Mesendoderm (in vitro differentiated cells): ENCODE measurements around the gene SIRT2.

Experiments
- DNase-seq: peaks from one replicate; pipeline ENCODE4 v3.0.0; 2013
- H2AK5ac ChIP-seq: 2 replicates; pipeline ENCODE4 v1.6.1; 2013; ENCODE audit warnings: low read length, inconsistent platforms
- H2BK120ac ChIP-seq: 2 replicates; pipeline ENCODE4 v1.6.1; 2013; ENCODE audit warnings: low read depth, mild to moderate bottlenecking, low read length, moderate library complexity, mixed read lengths
- H2BK15ac ChIP-seq: replicated peaks from 2 replicates; pipeline ENCODE4 v1.6.1; 2013; ENCODE audit warnings: low read depth, mild to moderate bottlenecking, moderate library complexity
- H2BK5ac ChIP-seq: 2 replicates; pipeline ENCODE4 v1.6.1; 2013; ENCODE audit warnings: low read length, inconsistent platforms
- H3K18ac ChIP-seq: 2 replicates; pipeline ENCODE4 v1.6.1; 2013; ENCODE audit warnings: mild to moderate bottlenecking, low read length, mixed read lengths
- H3K23ac ChIP-seq: one replicate; pipeline ENCODE4 v1.6.1; 2013; ENCODE audit warnings: low read length
- H3K27ac ChIP-seq: 2 replicates; pipeline ENCODE4 v1.5.1; 2013; ENCODE audit warnings: low read depth, mild to moderate bottlenecking, inconsistent platforms, low read length, moderate library complexity
- H3K27me3 ChIP-seq: 2 replicates; pipeline ENCODE4 v1.6.1; 2013; ENCODE audit warnings: low read length, control low read depth, mild to moderate bottlenecking, inconsistent platforms; ENCODE audit not compliant: insufficient read depth, poor library complexity
- H3K36me3 ChIP-seq: 2 replicates; pipeline ENCODE4 v1.6.1; 2013; ENCODE audit warnings: low read length, inconsistent platforms; ENCODE audit not compliant: control insufficient read depth, insufficient read depth
- H3K4ac ChIP-seq: one replicate; pipeline ENCODE4 v1.6.1; 2013; ENCODE audit warnings: low read depth, mild to moderate bottlenecking, low read length, moderate library complexity
- H3K4me1 ChIP-seq: 2 replicates; pipeline ENCODE4 v1.6.1; 2013; ENCODE audit warnings: low read depth, low read length, inconsistent platforms; ENCODE audit not compliant: control insufficient read depth
- H3K4me2 ChIP-seq: 2 replicates; pipeline ENCODE4 v1.6.1; 2013; ENCODE audit warnings: low read length
- H3K4me3 ChIP-seq: 2 replicates; pipeline ENCODE4 v1.5.1; 2013; ENCODE audit warnings: mild to moderate bottlenecking, low read length
- H3K56ac ChIP-seq: one replicate; pipeline ENCODE4 v1.6.1; 2013; ENCODE audit warnings: low read length
- H3K79me1 ChIP-seq: 2 replicates; pipeline ENCODE4 v1.6.1; 2013; ENCODE audit warnings: low read length, inconsistent platforms
- H3K79me2 ChIP-seq: 2 replicates; pipeline ENCODE4 v1.6.1; 2013; ENCODE audit warnings: mild to moderate bottlenecking, low read length; ENCODE audit not compliant: control insufficient read depth, insufficient read depth
- H3K9ac ChIP-seq: 2 replicates; pipeline ENCODE4 v1.6.1; 2013; ENCODE audit warnings: low read length, inconsistent platforms
- H4K5ac ChIP-seq: one replicate; pipeline ENCODE4 v1.6.1; 2013; ENCODE audit warnings: low read length
- H4K8ac ChIP-seq: one replicate; pipeline ENCODE4 v1.6.1; 2013; ENCODE audit warnings: low read depth, mild to moderate bottlenecking, control low read depth, low read length, moderate library complexity
- WGBS: extraction: QIAGEN DNeasy Blood & Tissue Kit; methylation state at CpG from one replicate; pipeline ENCODE4 v1.1.7; 2013; ENCODE audit warnings: low lambda C conversion rate, missing lambda C conversion rate; ENCODE audit not compliant: insufficient coverage; ENCODE audit errors: extremely low coverage; 5-methylcytosine and 5-hydroxymethylcytosine counted together

Gene SIRT2

DNA sequence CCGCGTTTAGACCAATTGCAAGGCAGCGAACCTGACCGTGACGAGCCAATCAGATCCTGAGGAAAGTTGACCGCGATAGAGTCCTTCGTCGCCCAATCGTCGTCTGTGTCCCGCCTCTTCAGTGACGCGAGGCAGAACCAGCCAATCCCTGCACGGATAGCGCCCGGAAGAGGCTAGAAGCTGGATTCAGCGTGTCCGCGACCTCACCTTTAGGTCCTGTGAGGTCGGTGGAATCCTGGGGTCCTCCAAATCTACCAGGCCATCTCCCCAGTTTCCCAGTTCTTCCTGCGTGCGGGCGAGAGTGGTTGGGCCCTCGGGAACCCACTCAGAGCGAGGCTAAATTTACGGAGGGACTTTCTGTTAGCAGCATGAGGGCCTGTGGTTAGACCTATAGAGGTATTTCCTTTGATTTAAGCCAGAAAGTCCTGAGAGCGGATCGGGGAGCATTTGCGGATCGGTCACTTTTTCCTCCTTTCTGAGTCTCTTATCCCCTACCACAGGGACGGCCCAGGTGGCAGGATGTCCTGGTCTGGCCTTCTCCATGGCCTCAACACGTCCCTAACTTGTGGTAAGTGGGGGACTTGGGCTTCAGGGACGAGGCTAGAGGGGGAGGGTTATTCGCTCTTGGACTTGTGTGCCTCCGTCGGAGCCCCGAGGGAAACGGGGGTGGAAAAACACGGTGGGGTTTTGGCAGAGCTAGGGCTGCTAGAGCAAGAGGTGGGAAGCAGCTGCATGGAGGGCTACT lies 31.5 kb upstream of the SIRT2 start, which contains the start of gene MRPS12:
Gene MRPS12 (plus strand): TSS at position 169 of the 745 bp plus-strand sequence. CDS start 351 bp downstream, at position 520.
- Histone ChIP-seq H3K23ac (peak within 1 kb of the TSS; percentile 51), H3K79me1 (peaks cover 12% of the 10 kb centered on the region), H3K56ac (peak within 1 kb of the TSS; percentile 97), H3K36me3 (peaks cover 3% of the 10 kb centered on the region), H3K4me1 (peaks cover 2% of the 10 kb centered on the region), H3K4me3 (peak within 1 kb of the TSS; percentile 88), H4K5ac (peak within 1 kb of the TSS; percentile 33), H3K27ac (peak within 1 kb of the TSS; percentile 77), H3K27me3 (no peaks in the 10 kb centered on the region), H4K8ac (peak within 1 kb of the TSS; percentile 87), H3K79me2 (peaks cover 17% of the 10 kb centered on the region), H2AK5ac (peak within 1 kb of the TSS; percentile 28), H3K4me2 (peak within 1 kb of the TSS; percentile 88), H3K4ac (no peak within 1 kb of the TSS), H2BK15ac (no peak within 1 kb of the TSS), H2BK5ac (peak within 1 kb of the TSS; percentile 66), H3K9ac (peak within 1 kb of the TSS; percentile 92), H3K18ac (peak within 1 kb of the TSS; percentile 55), H2BK120ac (no peak within 1 kb of the TSS)
- peak; percentile 100 for DNase-seq
- no CpG with 5 or more reads among the region's 40 CpGs for WGBS

DNA sequence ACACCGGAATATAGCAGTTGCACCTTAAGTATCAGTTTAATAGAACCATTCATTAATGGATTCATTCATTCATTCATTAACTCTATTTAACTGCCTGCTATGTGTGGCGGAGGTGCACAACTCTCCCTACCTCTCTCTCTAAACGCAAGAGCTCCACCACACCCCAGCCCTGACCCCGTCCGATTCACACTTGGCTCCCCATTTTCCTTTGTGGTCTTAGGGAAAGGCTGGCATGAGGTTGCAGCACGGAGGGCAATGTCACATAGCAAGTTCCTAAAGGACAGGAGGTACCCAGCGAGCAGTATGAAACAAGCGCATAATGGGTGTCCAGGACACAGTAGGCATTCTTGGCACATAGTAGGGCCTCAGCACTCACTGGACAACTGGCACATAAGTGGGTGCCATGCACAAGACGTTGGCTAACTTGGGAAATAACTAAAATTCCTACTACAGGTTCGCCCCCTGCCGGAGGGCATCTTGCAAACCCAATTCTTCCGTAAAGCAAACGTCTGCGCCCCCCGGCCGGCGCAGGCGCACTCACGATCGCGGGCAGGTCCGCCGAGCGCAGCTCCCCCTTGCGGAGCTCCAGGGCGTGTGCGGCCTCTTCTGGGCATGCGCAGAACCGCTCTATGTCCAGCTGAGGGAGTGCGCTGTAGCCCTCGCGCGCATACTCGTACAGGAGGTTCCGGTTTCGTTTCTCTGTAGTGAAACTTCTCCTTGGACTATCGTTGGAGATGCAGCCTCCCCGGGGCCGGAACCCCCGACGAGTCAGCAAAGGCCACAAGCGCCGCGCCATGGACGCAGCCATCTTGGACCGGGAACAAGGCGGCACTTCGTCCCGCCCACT lies 30.7 kb upstream of the SIRT2 start, which contains the start of gene SARS2:
Gene SARS2 (minus strand): TSS at position 835 of the 847 bp plus-strand sequence. CDS start 27 bp downstream, at position 808.
- no CpG with 5 or more reads among the region's 49 CpGs for WGBS
- H2BK5ac ChIP-seq: peak within 1 kb of the TSS; percentile 66
- H3K36me3 ChIP-seq: peaks cover 6% of the 10 kb centered on the region

DNA sequence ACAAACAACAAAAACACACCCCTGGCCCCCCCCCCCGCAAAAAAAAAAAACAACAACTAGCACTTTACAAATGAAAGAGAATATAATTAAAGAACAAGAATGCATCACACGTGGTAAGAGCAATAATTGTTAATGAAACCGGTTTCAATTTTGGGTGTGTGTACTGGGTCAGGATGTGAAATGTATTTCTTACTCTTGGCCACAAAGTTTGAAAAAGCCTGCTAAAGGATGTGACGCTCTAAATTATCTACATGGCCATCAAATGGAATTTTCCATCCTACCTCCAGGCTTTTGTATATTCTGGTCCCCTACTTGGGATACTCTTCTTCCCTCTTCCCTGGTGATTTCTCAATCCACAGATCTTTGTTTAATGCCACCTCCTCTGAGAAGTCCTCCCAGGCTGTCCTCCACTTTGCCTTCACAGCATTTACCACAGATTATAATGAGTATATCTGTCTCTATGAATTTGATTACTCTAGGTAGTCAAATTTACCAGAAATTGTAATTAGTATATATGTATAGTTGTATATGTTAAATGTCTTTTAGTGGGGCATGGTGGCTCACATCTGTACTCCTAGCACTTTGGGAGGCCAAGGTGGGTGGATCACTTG lies 29.1 kb upstream of the SIRT2 start:
- WGBS: no CpG with 5 or more reads among the region's 4 CpGs

More for the DNA sequence above, 30.7 kb upstream of the SIRT2 start, which contains the start of gene SARS2:
- peak within 1 kb of the TSS; percentile 33 for H4K5ac ChIP-seq
- peak within 1 kb of the TSS; percentile 77 for H3K27ac ChIP-seq
- peak within 1 kb of the TSS; percentile 92 for H3K9ac ChIP-seq
- no peak within 1 kb of the TSS for H2BK120ac ChIP-seq
- H3K79me1 ChIP-seq: peaks cover 12% of the 10 kb centered on the region
- peak; percentile 96 for DNase-seq
- H3K4ac ChIP-seq: no peak within 1 kb of the TSS
- no peak within 1 kb of the TSS for H2BK15ac ChIP-seq
- no peaks in the 10 kb centered on the region for H3K27me3 ChIP-seq
- peak within 1 kb of the TSS; percentile 55 for H3K18ac ChIP-seq
- H3K4me1 ChIP-seq: peaks cover 2% of the 10 kb centered on the region
- H4K8ac ChIP-seq: peak within 1 kb of the TSS; percentile 87
- peak within 1 kb of the TSS; percentile 97 for H3K56ac ChIP-seq
- peaks cover 17% of the 10 kb centered on the region for H3K79me2 ChIP-seq
- H3K4me2 ChIP-seq: peak within 1 kb of the TSS; percentile 88
- peak within 1 kb of the TSS; percentile 51 for H3K23ac ChIP-seq
- peak within 1 kb of the TSS; percentile 88 for H3K4me3 ChIP-seq
- peak within 1 kb of the TSS; percentile 28 for H2AK5ac ChIP-seq

DNA sequence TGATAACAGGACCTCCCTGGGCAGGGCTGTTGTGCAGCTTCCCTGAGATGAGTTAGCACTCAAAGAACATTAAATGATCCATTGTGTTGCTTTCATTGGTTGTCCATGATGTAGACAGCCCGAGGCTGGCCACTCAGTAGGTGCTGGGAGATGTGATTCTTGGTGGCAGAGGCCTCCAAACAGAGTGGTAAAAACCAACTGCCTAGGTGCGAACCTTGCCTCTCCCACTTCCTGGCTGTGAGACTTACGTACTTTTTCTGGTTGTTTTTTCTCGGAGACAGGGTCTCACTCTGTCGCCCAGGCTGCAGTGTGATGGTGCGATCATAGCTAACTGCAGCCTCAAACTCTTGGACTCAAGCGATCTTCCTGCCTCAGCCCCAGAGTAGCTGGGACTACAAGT lies 25.0 kb upstream of the SIRT2 start:
- no peak overlapping the region for H3K4me3 ChIP-seq
- no peak overlapping the region for H3K4me2 ChIP-seq
- no peak overlapping the region for H4K8ac ChIP-seq
- no peak overlapping the region for H3K56ac ChIP-seq
- no peak overlapping the region for H3K23ac ChIP-seq
- no peak overlapping the region for H4K5ac ChIP-seq
- DNase-seq: no peak
- H3K9ac ChIP-seq: no peak overlapping the region
- H3K79me2 ChIP-seq: peaks cover 4% of the 10 kb centered on the region
- no peak overlapping the region for H2BK15ac ChIP-seq
- H3K36me3 ChIP-seq: peaks cover 9% of the 10 kb centered on the region
- no peaks in the 10 kb centered on the region for H3K27me3 ChIP-seq
- no peak overlapping the region for H2AK5ac ChIP-seq
- H2BK5ac ChIP-seq: no peak overlapping the region
- H3K4ac ChIP-seq: no peak overlapping the region
- no CpG with 5 or more reads among the region's 7 CpGs for WGBS
- no peak overlapping the region for H3K27ac ChIP-seq
- no peaks in the 10 kb centered on the region for H3K79me1 ChIP-seq
- no peaks in the 10 kb centered on the region for H3K4me1 ChIP-seq
- no peak overlapping the region for H2BK120ac ChIP-seq
- no peak overlapping the region for H3K18ac ChIP-seq

More for the DNA sequence above, 29.1 kb upstream of the SIRT2 start:
- no peak overlapping the region for H3K9ac ChIP-seq
- H3K4me2 ChIP-seq: no peak overlapping the region
- H3K27me3 ChIP-seq: no peaks in the 10 kb centered on the region
- no peak overlapping the region for H2AK5ac ChIP-seq
- no peak for DNase-seq
- H3K56ac ChIP-seq: no peak overlapping the region
- peaks cover 8% of the 10 kb centered on the region for H3K36me3 ChIP-seq
- no peak overlapping the region for H3K18ac ChIP-seq
- H2BK15ac ChIP-seq: no peak overlapping the region
- no peak overlapping the region for H3K4ac ChIP-seq
- H3K4me1 ChIP-seq: peaks cover 2% of the 10 kb centered on the region
- H4K5ac ChIP-seq: no peak overlapping the region
- no peak overlapping the region for H3K27ac ChIP-seq
- H3K79me1 ChIP-seq: peaks cover 11% of the 10 kb centered on the region
- no peak overlapping the region for H4K8ac ChIP-seq
- no peak overlapping the region for H3K23ac ChIP-seq
- H2BK5ac ChIP-seq: no peak overlapping the region
- peaks cover 17% of the 10 kb centered on the region for H3K79me2 ChIP-seq
- no peak overlapping the region for H2BK120ac ChIP-seq
- H3K4me3 ChIP-seq: no peak overlapping the region

DNA sequence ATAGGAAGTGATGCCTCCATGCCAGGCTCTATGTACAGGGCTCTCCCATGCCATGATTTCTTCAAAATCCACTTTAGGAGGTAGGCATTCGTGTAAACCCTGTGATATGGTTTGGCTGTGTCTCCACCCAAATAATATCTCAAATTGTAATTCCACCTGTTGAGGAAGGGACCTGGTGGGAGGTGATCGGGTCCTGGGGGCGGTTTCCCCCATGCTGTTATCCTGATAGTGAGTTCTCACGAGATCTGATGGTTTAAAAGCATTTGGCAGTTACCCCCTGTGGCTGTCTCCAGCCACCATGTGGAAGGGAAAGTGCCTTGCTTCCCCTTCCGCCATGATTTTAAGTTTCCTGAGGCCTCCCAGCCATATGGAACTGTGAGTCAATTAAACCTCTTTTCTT lies 23.1 kb upstream of the SIRT2 start:
- H4K8ac ChIP-seq: no peak overlapping the region
- H2AK5ac ChIP-seq: no peak overlapping the region

More for the DNA sequence above, 23.1 kb upstream of the SIRT2 start:
- no peaks in the 10 kb centered on the region for H3K79me2 ChIP-seq
- WGBS: no CpG with 5 or more reads among the region's 5 CpGs
- no peak overlapping the region for H3K4me2 ChIP-seq
- H3K4me3 ChIP-seq: no peak overlapping the region
- no peak overlapping the region for H3K9ac ChIP-seq
- no peak overlapping the region for H2BK120ac ChIP-seq
- no peak overlapping the region for H3K23ac ChIP-seq
- peaks cover 9% of the 10 kb centered on the region for H3K36me3 ChIP-seq
- no peak overlapping the region for H3K18ac ChIP-seq
- H3K4ac ChIP-seq: no peak overlapping the region
- H3K27ac ChIP-seq: no peak overlapping the region
- H3K4me1 ChIP-seq: no peaks in the 10 kb centered on the region
- H4K5ac ChIP-seq: no peak overlapping the region
- H2BK5ac ChIP-seq: no peak overlapping the region
- H2BK15ac ChIP-seq: no peak overlapping the region
- no peaks in the 10 kb centered on the region for H3K27me3 ChIP-seq
- no peak for DNase-seq
- no peak overlapping the region for H3K56ac ChIP-seq
- H3K79me1 ChIP-seq: no peaks in the 10 kb centered on the region
